ENCODE results near the gene SNED1. TPM values are rescaled to one million over a fixed set of nuclear protein-coding genes. Genes with fewer than 3 reads are reported as not detected.
"Not testable (repeated sequence)": the region's sequence is repeated elsewhere in the genome, so short reads cannot be mapped to it uniquely, and the experiment has no call there.

SNED1 gene
- total RNA-seq, 1 donor from 2014 or later, result 4.7 TPM

DNA sequence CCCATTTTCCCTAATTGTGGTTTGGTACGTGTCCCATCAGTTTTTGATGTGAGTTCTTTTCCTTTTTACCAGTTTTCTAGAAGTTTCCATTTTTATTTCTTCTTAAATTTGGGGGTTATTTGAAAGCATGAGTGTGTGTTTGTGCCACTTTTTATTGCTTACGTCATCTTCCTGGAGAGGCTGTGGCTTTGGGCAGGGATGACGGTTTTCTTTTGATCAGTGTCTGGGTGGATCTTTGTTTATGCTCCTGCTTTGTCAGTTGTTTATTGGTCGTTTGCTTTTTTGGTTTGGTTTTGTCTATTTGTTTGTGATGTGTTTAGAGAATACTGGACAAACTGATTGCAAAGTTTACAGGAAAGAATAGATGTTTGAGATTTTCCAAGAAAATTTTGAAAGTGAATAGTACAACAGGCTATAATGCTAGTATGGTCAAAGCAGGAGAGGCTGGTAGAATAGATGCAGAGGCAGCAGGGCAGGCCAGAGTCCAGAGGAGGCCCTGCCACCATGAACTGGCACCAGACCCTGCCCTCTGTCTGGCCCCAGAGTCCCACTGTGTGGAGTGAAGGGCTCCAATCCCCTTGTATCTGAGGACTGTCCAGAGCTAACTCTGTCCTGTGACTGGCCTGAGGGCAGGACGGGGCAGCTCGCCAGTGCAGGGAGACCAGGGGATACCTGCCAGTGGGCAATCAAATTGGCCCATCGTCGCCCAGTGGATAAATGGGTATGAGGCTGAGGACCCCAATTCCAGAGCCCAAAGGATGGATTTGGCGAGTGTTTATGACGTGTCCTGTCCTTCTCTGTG is 23.4 kb upstream of the SNED1 start:
- Histone ChIP-seq H3K27me3 (ENCODE audit: control insufficient read depth in 3 of 3, insufficient read depth in 3 of 3, low read length in 3 of 3) (peaks cover 7 to 16% (median 13%) of the 10 kb centered on the region in 3 donors), H3K36me3 (ENCODE audit: control insufficient read depth in 3 of 3, insufficient read depth in 3 of 3, low read length in 3 of 3) (no peaks in the 10 kb centered on the region), H3K9me3 (ENCODE audit: control insufficient read depth in 3 of 3, low read length in 3 of 3) (peaks cover 0 to 3% (median 0%) of the 10 kb centered on the region in 3 donors), H3K4me1 (ENCODE audit: control insufficient read depth in 3 of 3, insufficient read depth in 3 of 3, low read length in 3 of 3) (peaks cover 0 to 6% (median 4%) of the 10 kb centered on the region in 3 donors), H3K9ac (ENCODE audit: low read depth in 1 of 3, low read length in 3 of 3) (no peak overlapping the region), H3K4me3 (ENCODE audit: low read length in 3 of 3) (no peak overlapping the region), H3K27ac (ENCODE audit: low read depth, low read length) (no peak overlapping the region)

GRCh38 chr2:240975903-240976302 is 22.5 kb upstream of the SNED1 start:
- not testable (repeated sequence) for H3K4me3 ChIP-seq (ENCODE audit: low read length in 3 of 3); H3K36me3 ChIP-seq (ENCODE audit: control insufficient read depth in 3 of 3, insufficient read depth in 3 of 3, low read length in 3 of 3); H3K9me3 ChIP-seq (ENCODE audit: control insufficient read depth in 3 of 3, low read length in 3 of 3); H3K27ac ChIP-seq (ENCODE audit: low read depth, low read length); H3K4me1 ChIP-seq (ENCODE audit: control insufficient read depth in 3 of 3, insufficient read depth in 3 of 3, low read length in 3 of 3); H3K9ac ChIP-seq (ENCODE audit: low read depth in 1 of 3, low read length in 3 of 3)
- H3K27me3 ChIP-seq (ENCODE audit: control insufficient read depth in 3 of 3, insufficient read depth in 3 of 3, low read length in 3 of 3), result peaks cover 7 to 16% (median 13%) of the 10 kb centered on the region in 3 donors

DNA sequence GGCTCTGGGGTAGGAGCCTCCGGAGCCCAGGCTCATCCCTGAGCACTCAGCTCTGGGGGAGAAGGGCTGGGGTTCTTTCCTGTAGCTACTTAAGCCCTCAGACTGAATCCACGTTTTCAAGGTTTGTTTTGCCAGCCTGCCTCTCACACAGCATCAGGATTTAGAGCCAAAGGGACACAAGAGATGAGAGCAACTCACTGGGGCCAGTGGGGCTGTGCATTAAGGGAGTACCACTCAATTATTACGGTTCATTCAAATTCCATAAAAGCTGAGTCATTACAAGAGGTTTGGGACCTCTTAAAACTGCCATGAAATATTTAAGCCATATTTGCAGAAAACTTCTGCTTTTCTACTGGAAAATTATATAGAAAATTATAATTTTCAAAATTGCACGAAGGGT is 17.1 kb upstream of the SNED1 start:
- no peak overlapping the region for H3K9ac ChIP-seq (ENCODE audit: low read depth in 1 of 3, low read length in 3 of 3)
- no peak overlapping the region for H3K27ac ChIP-seq (ENCODE audit: low read depth, low read length)
- H3K4me3 ChIP-seq (ENCODE audit: low read length in 3 of 3), result no peak overlapping the region
- H3K9me3 ChIP-seq (ENCODE audit: control insufficient read depth in 3 of 3, low read length in 3 of 3), result no peaks in the 10 kb centered on the region
- H3K27me3 ChIP-seq (ENCODE audit: control insufficient read depth in 3 of 3, insufficient read depth in 3 of 3, low read length in 3 of 3), result peaks cover 0 to 12% (median 8%) of the 10 kb centered on the region in 3 donors
- H3K36me3 ChIP-seq (ENCODE audit: control insufficient read depth in 3 of 3, insufficient read depth in 3 of 3, low read length in 3 of 3), result no peaks in the 10 kb centered on the region
- H3K4me1 ChIP-seq (ENCODE audit: control insufficient read depth in 3 of 3, insufficient read depth in 3 of 3, low read length in 3 of 3), result no peaks in the 10 kb centered on the region

GRCh38 chr2:240981871-240982800 is 16.3 kb upstream of the SNED1 start:
- Histone ChIP-seq H3K9me3 (ENCODE audit: control insufficient read depth in 3 of 3, low read length in 3 of 3) (no peaks in the 10 kb centered on the region), H3K27me3 (ENCODE audit: control insufficient read depth in 3 of 3, insufficient read depth in 3 of 3, low read length in 3 of 3) (peaks cover 0 to 12% (median 8%) of the 10 kb centered on the region in 3 donors), H3K27ac (ENCODE audit: low read depth, low read length) (no peak overlapping the region), H3K36me3 (ENCODE audit: control insufficient read depth in 3 of 3, insufficient read depth in 3 of 3, low read length in 3 of 3) (no peaks in the 10 kb centered on the region), H3K9ac (ENCODE audit: low read depth in 1 of 3, low read length in 3 of 3) (no peak overlapping the region), H3K4me3 (ENCODE audit: low read length in 3 of 3) (no peak overlapping the region), H3K4me1 (ENCODE audit: control insufficient read depth in 3 of 3, insufficient read depth in 3 of 3, low read length in 3 of 3) (peaks cover 4 to 6% (median 5%) of the 10 kb centered on the region in 3 donors)

- no peak overlapping the region for H3K27ac ChIP-seq (ENCODE audit: low read depth, low read length)
- no peak overlapping the region for H3K4me3 ChIP-seq (ENCODE audit: low read length in 3 of 3)
- no peaks in the 10 kb centered on the region for H3K9me3 ChIP-seq (ENCODE audit: control insufficient read depth in 3 of 3, low read length in 3 of 3)
- H3K27me3 ChIP-seq (ENCODE audit: control insufficient read depth in 3 of 3, insufficient read depth in 3 of 3, low read length in 3 of 3), result peaks cover 0 to 12% (median 8%) of the 10 kb centered on the region in 3 donors
- H3K9ac ChIP-seq (ENCODE audit: low read depth in 1 of 3, low read length in 3 of 3), result no peak overlapping the region
- H3K36me3 ChIP-seq (ENCODE audit: control insufficient read depth in 3 of 3, insufficient read depth in 3 of 3, low read length in 3 of 3), result no peaks in the 10 kb centered on the region
- H3K4me1 ChIP-seq (ENCODE audit: control insufficient read depth in 3 of 3, insufficient read depth in 3 of 3, low read length in 3 of 3), result peaks cover 9 to 13% (median 12%) of the 10 kb centered on the region in 3 donors
Measured at GRCh38 chr2:240982821-240983281, 15.6 kb upstream of the SNED1 start.

- no peak overlapping the region for H3K9ac ChIP-seq (ENCODE audit: low read depth in 1 of 3, low read length in 3 of 3)
- no peak overlapping the region for H3K4me3 ChIP-seq (ENCODE audit: low read length in 3 of 3)
- H3K27ac ChIP-seq (ENCODE audit: low read depth, low read length), result no peak overlapping the region
- H3K27me3 ChIP-seq (ENCODE audit: control insufficient read depth in 3 of 3, insufficient read depth in 3 of 3, low read length in 3 of 3), result peaks cover 0 to 12% (median 8%) of the 10 kb centered on the region in 3 donors
- H3K9me3 ChIP-seq (ENCODE audit: control insufficient read depth in 3 of 3, low read length in 3 of 3), result no peaks in the 10 kb centered on the region
- peaks cover 15 to 19% (median 16%) of the 10 kb centered on the region in 3 donors for H3K4me1 ChIP-seq (ENCODE audit: control insufficient read depth in 3 of 3, insufficient read depth in 3 of 3, low read length in 3 of 3)
- no peaks in the 10 kb centered on the region for H3K36me3 ChIP-seq (ENCODE audit: control insufficient read depth in 3 of 3, insufficient read depth in 3 of 3, low read length in 3 of 3)
Measured at GRCh38 chr2:240983361-240983995, 14.9 kb upstream of the SNED1 start.

- Histone ChIP-seq H3K4me1 (ENCODE audit: control insufficient read depth in 3 of 3, insufficient read depth in 3 of 3, low read length in 3 of 3) (peaks cover 17 to 24% (median 21%) of the 10 kb centered on the region in 3 donors), H3K36me3 (ENCODE audit: control insufficient read depth in 3 of 3, insufficient read depth in 3 of 3, low read length in 3 of 3) (no peaks in the 10 kb centered on the region), H3K27me3 (ENCODE audit: control insufficient read depth in 3 of 3, insufficient read depth in 3 of 3, low read length in 3 of 3) (peaks cover 0 to 12% (median 8%) of the 10 kb centered on the region in 3 donors), H3K9ac (ENCODE audit: low read depth in 1 of 3, low read length in 3 of 3) (no peak overlapping the region), H3K9me3 (ENCODE audit: control insufficient read depth in 3 of 3, low read length in 3 of 3) (no peaks in the 10 kb centered on the region), H3K4me3 (ENCODE audit: low read length in 3 of 3) (no peak overlapping the region), H3K27ac (ENCODE audit: low read depth, low read length) (no peak overlapping the region)
Measured at GRCh38 chr2:240983996-240984498, 14.4 kb upstream of the SNED1 start.

DNA sequence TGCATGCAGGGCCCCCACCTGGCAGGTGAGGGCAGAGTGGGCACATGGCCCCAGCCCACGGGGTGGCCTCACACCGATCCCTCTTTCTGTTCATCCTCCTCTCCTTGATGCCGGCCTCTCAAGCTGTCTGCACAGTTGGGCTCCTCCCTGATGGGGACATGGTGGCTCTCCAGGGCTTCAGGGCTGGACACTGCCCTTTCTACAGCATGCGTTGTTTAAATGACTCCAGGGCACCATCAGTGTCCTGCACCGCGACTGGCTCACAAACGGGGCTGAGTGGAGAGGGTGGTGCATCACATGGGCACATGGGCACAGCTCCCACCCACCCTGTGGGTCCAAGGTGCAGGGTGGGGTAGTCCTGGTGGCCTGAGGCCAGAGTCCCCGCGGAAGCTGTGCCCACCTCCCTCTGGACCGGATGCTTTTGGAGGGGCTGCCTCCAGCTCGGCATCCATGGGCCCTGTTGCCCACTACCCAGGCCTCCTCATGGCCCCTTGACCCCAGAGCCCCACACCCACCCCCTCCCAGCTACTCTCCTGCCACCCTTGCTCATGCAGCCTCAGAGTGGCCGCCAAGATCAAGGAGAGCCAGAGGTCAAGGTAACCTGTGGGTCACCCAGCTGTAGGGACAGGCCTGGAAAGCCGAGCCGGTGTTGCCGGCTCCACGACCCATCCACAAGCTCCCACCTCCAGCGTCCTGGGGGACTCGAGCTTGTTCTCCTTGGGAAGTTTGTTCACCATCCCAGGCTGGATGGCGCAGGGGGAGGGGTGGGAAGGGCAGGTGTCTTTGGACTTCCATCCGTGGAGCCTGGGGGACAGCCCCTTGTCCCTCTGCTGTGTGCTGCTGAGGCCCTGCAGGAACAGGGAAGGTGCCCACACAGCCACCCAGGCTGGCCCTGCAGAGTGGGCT is 12.3 kb upstream of the SNED1 start:
- Histone ChIP-seq H3K36me3 (ENCODE audit: control insufficient read depth in 3 of 3, insufficient read depth in 3 of 3, low read length in 3 of 3) (no peaks in the 10 kb centered on the region), H3K4me3 (ENCODE audit: low read length in 3 of 3) (no peak overlapping the region), H3K9me3 (ENCODE audit: control insufficient read depth in 3 of 3, low read length in 3 of 3) (no peaks in the 10 kb centered on the region), H3K9ac (ENCODE audit: low read depth in 1 of 3, low read length in 3 of 3) (no peak overlapping the region), H3K4me1 (ENCODE audit: control insufficient read depth in 3 of 3, insufficient read depth in 3 of 3, low read length in 3 of 3) (peaks cover 17 to 36% (median 29%) of the 10 kb centered on the region in 3 donors), H3K27ac (ENCODE audit: low read depth, low read length) (no peak overlapping the region), H3K27me3 (ENCODE audit: control insufficient read depth in 3 of 3, insufficient read depth in 3 of 3, low read length in 3 of 3) (peaks cover 0 to 12% (median 8%) of the 10 kb centered on the region in 3 donors)
